ENCODE data around the gene SLC22A7.
A peak's percentile ranks its signal among the peaks of the same experiment; 100 is the strongest.

SLC22A7 gene

GRCh38 chr6:43267619-43268354 lies 30.3 kb upstream of the SLC22A7 start:
- no peak for DNase-seq

DNA sequence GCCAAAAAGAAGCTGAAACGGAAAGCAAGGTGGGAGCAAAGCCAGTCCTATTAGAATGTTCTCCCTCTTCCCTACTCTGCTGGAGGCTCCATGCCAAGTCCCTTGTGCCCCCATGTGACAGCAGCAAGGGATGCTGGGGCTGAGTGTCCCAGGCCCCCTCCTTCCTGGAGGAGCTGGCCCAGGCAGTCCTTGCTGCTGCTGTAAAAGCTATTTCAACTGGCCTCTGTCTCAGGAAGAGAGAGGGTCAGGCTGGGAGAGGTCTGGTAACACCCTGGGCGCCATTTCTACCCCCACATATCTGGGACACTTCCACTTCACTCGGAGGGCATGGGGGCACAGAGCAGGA lies 29.7 kb upstream of the SLC22A7 start:
- DNase-seq = no peak

GRCh38 chr6:43268782-43269272 lies 29.2 kb upstream of the SLC22A7 start:
- DNase-seq = no peak

- peak in 2 of 4 experiments; percentile 20 to 39 for DNase-seq
Observed at GRCh38 chr6:43269273-43270007, 28.6 kb upstream of the SLC22A7 start.

- DNase-seq = no peak
Observed at GRCh38 chr6:43271103-43271815, 26.8 kb upstream of the SLC22A7 start.

DNA sequence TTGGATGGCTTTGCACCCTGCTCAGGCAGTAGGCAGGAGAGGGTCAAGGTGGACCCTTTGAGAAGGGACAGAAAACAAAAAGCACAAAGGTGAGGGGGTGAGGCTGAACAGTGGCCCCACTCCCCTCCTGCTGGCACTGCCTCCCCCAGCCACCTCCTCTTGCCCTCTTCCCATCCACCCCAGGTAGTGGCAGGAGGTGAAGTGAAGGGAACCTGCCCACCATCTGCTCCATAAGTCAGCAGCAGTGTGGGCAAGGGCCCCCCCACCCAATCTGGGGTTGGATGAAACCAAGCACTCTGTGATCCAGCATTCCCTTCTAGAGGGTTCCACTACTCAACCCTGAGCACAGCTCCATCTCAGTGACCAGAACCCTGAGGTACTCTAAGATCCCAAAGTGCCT lies 26.1 kb upstream of the SLC22A7 start:
- no peak for DNase-seq

GRCh38 chr6:43273707-43274106 lies 24.4 kb upstream of the SLC22A7 start:
- no peak for DNase-seq

GRCh38 chr6:43274127-43274915 lies 23.7 kb upstream of the SLC22A7 start:
- DNase-seq = no peak

DNA sequence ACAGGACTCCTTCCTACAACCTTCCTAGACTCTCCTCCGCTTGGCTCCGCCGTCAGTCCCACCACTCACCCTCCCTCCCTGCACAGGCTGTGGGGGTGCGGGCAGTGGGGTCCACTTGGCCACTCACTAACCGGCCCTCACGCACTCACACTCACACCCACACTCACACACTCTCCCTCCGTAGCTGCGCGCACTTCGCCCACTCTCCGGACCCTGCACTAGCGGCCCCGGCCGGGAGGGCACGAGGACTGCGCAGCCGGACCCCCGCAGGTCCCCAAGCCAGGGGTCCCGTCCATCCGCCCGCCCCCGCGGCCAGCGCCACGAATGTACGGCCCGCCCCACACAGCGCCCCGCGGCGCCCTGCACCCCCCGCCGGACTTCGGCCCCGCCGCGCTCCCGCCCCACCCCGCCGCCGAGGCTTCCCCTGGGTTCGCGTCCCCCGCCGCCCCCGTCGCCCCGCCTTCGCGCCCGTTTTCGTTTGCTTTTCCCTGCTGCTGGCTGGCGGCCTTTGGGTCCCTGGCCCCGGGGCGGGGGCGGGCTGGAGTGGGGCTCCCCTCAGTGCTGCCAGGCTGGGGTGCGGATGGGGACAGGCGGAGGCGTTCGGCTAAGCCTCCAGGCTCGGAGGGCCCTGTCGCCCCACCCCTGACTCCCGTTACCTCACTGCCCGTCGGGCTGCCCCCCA lies 23.0 kb upstream of the SLC22A7 start:
- peak in 1 of 4 experiments; percentile 18 for DNase-seq

DNA sequence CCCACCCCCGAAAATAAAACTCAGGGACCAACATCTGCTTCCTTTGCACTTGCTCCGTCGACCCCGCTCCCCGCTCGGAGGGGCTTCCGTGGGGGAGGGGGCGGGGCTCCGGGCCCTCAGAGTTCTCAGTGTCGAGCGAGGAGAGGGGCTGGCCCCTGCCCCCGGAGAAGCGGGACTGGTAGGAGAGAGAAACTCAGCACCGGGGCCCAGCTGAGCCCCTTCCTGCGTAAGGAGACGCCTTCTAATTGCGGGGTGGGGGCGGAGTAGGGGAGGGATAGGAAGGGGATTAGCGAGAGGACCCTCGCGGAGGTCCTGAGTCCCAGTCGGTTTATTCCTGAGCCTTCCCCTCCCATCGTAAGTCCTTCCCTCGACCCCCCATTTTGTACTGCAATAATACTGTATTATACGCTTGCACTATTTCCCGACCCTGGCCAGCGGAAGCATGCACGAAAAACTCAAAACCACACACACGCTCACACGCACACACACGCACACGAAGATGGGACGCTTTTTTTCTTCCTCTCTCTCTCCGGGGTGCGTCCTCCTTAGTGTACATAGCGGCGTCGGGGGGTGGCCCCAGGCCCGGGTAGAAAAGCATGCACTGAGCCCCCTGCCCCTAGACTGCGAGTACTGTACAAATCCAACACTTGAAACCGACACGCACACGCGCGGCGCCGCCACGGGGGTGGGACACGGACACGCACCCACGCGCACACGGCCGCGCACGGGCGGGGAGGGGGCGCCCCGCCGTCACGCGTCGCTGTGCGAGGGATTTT lies 22.1 kb upstream of the SLC22A7 start:
- peak in 1 of 4 experiments; percentile 8 for DNase-seq

DNA sequence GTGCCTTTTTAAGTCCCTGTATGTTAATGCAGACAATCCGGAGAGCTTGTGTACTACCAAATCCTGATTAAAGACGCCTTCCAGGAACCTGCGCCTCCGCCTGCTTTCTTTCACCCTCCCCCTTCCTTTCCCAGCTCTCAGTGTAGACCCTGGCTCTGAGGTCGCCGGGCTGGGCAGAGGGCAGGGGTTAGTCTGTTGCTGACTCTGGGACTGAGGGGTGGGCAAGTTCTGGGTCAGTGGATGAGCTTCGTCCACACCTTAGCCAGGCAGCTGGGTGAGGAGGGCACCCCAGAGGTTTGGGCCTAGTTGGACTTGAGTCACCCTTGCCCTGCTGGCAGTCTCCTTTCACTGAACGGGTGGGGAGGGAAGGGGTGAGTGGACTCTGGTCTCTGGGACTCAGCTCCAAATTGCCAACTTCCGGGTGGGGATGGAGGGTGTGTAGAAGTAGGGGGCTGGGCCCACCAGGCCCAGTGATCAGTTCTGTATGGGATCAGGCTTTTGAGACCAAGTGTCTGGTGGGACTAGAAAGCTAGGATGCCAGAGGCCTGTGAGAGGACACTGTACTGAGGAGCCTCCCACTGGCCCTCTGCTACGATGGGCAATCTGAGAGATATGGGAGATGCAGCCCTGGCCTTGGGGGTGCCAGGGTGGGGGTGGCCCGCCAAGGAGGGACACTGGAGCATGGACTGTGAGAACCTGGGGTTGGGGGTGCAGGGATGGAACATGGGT lies 21.3 kb upstream of the SLC22A7 start:
- no peak for DNase-seq

GRCh38 chr6:43277306-43277642 lies 20.8 kb upstream of the SLC22A7 start:
- no peak for DNase-seq

- no peak for DNase-seq
Observed at GRCh38 chr6:43277643-43278523, 20.2 kb upstream of the SLC22A7 start.

- no peak for DNase-seq
Observed at GRCh38 chr6:43278524-43279078, 19.5 kb upstream of the SLC22A7 start.

DNA sequence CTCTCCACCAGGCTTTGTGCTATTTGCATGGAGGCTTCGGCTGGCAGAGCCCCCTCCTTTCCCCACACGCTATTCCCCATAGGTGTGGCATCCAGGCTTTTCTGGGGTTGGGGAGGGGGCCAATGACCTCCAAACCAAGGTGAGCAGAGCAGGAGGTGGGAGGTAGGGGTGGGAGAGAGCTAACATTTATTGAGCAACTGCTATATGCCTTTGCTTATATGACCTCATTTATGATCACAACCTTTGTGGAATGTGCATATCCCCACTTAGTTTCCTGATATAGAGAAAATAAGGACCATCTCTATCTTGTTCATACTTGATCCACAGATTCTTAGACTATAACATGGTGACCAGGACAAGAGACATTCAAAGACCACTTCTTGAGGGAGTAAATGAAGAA lies 17.8 kb upstream of the SLC22A7 start:
- DNase-seq = no peak

DNA sequence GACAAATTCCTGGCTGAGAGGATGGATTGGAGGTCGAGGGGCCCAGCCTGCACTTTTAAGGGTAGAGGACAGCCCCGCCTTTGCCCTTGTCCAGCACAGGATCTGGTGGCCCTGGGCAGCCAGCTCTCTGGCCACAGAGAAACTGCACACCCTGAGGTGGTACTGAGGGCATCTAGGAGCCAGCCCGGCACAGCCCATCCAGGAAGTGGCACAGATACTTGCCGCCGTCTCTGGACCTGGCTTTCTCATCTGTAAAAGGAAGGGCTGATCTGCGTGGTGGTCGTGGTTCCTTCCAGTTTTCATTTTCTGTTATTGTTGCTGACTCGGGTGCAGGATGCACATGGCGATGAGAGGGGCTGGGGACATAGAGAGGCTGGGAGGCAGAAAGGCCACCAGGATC lies 16.0 kb upstream of the SLC22A7 start:
- DNase-seq = no peak

GRCh38 chr6:43282636-43283513 lies 15.2 kb upstream of the SLC22A7 start:
- no peak for DNase-seq

GRCh38 chr6:43283514-43283901 lies 14.6 kb upstream of the SLC22A7 start:
- no peak for DNase-seq
